Spleen (tissue), 7 donors: ENCODE results near the gene NPHP4.

Experiments
- POLR2A ChIP-seq, 3 donors: fragments of 450-650 bp; IDR thresholded peaks; one replicate each; pipeline ENCODE4 v1.5.1; 2017; ENCODE audit warnings: antibody characterized with exemption in 3 of 3, mild to moderate bottlenecking in 1 of 3
- POLR2AphosphoS5 ChIP-seq, 3 donors: sonication (generic); formaldehyde crosslinking; IDR thresholded peaks; one replicate each; pipeline ENCODE4 v1.5.1; 2017; ENCODE audit warnings: antibody characterized with exemption in 3 of 3
- TF ChIP-seq, protein P1 (sequence below), 11 experiments: fragments of 200-600 bp in 7 of 11; fragments of 450-650 bp in 4 of 11; sonication (generic) in 4 of 11; IDR thresholded peaks in 8 of 11; conservative IDR thresholded peaks in 3 of 11; 1 replicate in 7 of 11; 2 replicates in 4 of 11; pipeline versions ENCODE4 v1.4.0 to v1.8.0; 2016 to 2021; ENCODE audit warnings: antibody characterized with exemption in 11 of 11, inconsistent platforms in 4 of 11, mild to moderate bottlenecking in 1 of 11
- donor health status: DM: no; HTN: no; CAD: no; lungs with moderate emphysema.
- donor health status: DM: no; HTN: no; CAD: no.
- donor health status: DM: no; HTN: no; CAD: no.

- TF ChIP-seq, protein P1, sequence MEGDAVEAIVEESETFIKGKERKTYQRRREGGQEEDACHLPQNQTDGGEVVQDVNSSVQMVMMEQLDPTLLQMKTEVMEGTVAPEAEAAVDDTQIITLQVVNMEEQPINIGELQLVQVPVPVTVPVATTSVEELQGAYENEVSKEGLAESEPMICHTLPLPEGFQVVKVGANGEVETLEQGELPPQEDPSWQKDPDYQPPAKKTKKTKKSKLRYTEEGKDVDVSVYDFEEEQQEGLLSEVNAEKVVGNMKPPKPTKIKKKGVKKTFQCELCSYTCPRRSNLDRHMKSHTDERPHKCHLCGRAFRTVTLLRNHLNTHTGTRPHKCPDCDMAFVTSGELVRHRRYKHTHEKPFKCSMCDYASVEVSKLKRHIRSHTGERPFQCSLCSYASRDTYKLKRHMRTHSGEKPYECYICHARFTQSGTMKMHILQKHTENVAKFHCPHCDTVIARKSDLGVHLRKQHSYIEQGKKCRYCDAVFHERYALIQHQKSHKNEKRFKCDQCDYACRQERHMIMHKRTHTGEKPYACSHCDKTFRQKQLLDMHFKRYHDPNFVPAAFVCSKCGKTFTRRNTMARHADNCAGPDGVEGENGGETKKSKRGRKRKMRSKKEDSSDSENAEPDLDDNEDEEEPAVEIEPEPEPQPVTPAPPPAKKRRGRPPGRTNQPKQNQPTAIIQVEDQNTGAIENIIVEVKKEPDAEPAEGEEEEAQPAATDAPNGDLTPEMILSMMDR (IDR thresholded peaks at IDR 0.05 in 8 of 11, conservative IDR thresholded peaks at IDR 0.05 in 3 of 11): no peak
- TF ChIP-seq POLR2AphosphoS5 (IDR thresholded peaks at IDR 0.05): peak; percentile 34 to 52 (median 38)
- TF ChIP-seq POLR2A (IDR thresholded peaks at IDR 0.05): no peak
Observed at GRCh38 chr1:6014130-6014999, 22.1 kb upstream of the NPHP4 start.
